Stimulated activated CD8-positive, alpha-beta memory T cell treated with anti-CD3 and anti-CD28 coated beads, Interleukin-15, amount 100 ng/mL, for 1 hour (primary cell): ENCODE measurements around the gene PSAP.

Experiments
- DNase-seq: peaks from one replicate; pipeline ENCODE4 v3.0.0-alpha.2; 2020; ENCODE audit warnings: low read depth

Gene PSAP

DNA sequence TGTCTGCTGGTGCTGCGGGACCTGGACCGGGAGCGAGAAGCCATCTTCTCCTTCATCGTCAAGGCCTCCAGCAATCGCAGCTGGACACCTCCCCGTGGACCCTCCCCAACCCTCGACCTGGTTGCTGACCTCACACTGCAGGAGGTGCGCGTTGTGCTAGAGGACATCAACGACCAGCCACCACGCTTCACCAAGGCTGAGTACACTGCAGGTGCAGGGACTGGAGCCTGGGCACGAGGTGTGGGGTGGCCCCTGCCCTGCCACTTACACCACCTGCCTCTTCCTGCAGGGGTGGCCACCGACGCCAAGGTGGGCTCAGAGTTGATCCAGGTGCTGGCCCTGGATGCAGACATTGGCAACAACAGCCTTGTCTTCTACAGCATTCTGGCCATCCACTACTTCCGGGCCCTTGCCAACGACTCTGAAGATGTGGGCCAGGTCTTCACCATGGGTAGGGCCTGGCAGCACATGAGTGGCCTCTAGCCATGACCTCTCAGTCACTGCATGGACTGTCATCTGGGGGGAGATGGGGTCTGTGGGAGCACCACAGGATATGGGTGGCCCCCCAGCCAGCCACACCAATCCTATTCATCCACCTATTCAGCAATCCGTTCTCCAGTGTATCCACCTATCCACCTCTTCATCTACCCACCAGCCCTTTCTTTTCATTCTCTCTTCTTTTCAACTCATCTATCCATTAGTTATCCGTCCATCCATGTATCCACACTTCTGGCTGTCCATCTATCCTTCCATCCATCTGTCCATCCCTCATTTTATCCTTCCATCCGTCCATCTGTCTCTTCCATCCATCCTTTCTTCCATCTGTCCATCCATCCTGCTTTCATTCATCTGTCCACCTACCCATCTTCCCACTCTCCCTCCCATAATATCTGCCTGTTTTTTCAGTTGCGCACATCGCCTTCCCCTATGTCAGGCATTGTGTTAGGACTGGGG is 43.2 kb downstream of the PSAP start:
- DNase-seq = no peak

DNA sequence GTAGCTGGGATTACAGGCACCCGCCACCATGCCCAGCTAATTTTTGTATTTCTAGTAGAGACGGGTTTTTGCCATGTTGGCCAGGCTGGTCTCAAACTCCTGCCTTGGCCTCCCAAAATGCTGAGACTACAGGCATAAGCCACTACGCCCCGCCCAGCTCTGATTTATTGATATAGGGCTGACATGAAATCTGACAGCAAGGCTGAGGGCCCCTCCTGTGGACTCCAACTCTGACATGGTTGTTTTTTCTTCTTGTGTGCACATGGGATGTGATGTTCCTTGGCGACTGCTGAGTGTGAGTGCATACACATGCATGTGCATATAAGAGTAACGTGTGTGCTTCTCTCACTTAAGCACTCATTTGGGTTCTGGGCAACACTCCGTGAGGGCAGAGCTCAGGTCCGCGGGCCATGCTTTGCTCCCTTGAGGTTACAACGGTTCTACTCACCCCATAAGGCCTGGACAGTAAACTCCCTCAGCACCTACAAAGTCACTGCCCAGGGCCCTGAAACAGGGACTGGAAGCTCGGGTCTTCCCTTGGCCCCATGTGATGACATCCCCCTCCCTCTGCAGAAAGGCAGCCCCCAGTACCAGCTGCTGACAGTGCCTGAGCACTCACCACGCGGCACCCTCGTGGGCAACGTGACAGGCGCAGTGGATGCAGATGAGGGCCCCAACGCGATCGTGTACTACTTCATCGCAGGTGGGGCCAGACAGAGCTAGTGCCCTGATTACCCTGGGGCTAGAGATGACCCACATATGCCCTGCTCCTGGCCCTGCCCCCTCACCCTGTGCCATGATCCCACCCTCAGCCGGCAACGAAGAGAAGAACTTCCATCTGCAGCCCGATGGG is 44.1 kb downstream of the PSAP start:
- DNase-seq = no peak

DNA sequence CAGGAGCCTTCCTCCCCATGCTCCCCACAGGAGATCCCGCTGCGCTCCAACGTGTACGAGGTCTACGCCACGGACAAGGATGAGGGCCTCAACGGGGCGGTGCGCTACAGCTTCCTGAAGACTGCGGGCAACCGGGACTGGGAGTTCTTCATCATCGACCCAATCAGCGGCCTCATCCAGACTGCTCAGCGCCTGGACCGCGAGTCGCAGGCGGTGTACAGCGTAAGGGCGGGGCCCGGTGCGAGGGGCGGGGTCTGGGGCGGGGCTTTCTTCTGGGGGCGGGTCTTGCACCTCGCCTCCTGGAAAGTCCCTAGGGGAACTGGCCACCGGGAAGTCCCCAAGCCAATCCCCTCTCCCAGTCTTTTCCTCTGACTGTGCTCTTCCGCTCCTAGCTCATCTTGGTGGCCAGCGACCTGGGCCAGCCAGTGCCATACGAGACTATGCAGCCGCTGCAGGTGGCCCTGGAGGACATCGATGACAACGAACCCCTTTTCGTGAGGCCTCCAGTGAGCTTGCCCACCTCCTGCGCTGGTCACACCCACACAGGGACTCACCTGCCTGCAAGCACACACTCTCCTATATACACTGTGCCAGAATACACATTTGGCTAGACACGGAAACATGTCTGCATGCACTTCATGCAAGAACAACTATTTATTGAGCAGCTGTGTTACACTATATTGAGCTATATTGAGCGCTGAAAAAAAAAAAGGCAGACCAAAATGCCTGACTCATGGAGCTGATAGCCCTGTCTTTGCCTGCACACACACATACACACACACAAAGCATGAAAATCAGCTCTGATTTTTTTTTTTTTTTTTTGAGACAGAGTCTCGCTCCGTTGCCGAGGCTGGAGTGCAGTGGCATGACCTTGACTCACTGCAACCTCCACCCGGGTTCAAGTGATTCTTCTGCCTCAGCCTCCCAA is 45.0 kb downstream of the PSAP start:
- DNase-seq = no peak

DNA sequence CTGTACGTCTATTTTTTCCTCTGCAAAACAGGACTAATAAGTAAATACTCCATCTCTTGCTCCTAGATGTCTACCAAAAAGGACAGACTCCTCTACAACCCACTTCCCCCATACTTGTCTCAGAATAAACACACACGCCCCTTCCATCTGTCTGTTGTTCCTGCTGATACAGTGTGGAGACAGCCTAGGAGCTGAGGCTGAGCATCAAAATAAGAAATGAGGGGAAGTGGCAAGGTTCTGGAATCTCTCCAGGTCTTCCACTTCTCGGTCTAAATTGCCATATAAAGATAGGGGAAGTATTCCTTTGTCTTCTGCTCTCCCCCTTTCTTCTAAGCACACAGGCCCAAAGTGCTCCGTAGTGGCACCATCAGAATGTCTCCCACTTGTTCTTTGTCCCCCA is 47.0 kb downstream of the PSAP start:
- DNase-seq = no peak

DNA sequence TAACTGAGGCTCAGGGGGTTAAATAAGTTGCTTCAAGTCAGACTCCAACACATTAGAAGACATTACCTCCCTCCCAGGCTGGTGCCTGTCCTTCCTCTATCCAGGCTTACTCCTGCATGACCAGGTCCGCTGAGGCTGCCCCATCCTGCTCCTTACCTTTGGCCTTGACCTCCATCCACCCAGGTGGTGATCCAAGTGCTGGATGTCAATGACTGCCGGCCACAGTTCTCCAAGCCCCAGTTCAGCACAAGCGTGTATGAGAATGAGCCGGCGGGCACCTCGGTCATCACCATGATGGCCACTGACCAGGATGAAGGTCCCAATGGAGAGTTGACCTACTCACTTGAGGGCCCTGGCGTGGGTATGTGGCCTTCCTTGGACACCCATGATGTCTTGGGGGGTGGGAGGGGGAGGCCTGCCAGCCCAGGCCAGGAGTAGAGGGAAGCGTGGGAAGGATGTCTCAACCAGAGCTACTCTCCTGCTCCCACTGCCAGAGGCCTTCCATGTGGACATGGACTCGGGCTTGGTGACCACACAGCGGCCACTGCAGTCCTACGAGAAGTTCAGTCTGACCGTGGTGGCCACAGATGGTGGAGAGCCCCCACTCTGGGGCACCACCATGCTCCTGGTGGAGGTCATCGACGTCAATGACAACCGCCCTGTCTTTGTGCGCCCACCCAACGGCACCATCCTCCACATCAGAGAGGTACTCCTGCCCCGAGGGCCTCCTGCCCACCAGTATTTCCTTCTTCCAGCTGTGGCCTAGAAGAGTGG is 48.1 kb downstream of the PSAP start:
- DNase-seq = no peak

DNA sequence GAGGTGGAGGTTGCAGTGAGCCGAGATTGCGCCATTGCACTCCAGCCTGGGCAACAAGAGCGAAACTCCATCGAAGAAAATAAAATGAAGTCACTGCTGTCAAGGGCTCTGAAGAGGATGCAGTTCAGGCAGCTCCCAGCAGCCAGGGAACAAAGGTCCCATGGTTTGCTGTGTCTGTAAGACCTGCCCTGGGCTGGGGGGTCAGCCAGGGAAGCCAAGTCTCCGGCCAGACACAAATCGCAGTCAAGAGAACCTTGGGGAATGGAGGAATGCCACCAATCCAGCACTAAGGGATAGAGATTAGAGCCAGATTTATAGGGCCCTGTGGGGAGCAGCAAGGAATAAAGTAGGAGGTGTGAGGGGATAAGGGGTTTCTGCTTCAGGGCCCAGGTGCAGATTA is 48.8 kb downstream of the PSAP start:
- DNase-seq = no peak

DNA sequence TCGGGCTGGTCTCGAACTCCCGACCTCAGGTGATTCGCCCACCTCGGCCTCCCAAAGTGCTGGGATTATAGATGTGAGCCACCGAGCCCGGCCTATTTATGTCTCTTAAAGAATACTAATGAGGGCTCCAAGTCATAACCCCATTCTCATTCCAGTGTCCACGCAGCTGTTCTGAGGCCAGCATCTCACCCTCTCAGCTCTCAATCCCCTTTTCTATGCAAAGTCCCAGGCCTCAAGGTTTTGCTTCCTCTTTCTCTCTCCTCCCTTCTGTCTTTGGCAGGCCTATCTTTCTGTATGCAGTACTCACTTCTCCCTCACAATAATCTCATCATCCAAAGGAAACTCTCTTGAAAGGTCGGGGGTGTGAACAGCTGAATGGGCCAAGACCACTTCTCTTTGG is 49.7 kb downstream of the PSAP start:
- DNase-seq = no peak

DNA sequence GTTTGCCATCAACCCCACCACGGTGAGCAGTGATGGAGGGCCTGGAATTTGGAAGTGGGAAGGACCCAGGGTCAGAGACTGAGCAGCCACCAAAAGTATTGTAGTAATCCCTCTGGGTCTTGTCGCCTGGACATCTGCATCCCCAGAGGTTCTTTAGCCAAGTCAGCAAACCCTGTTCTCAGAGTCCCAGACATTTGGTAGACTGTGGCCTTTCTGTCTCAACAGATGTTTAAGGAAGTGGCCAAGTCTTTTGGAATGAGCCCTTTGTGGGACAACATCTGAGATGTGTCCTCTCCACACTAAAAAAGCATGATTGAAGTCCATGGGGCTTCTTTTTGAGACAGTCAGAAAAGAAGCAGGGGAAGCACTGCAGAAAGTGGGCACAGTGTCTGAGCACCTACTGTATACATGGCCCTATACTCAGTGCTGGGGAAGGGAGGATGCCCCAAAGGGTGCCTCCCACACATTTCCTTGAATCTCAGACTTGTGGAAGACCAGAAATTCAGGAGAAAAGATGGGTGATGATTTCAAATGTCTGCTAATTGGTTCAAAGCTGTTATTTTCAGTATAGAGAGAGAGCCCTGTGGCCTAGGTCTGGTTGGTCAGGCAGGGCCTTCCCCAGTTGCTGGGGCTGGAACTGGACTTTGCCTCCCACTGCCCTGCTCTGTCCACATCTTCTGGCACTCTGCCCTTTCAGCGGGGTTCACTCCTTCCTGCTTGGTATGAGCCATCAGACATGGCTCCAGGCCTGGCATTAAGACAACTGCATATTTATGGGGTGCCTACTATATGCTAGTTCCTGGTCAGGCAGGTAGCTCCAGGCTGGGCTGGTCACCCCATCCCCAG is 51.2 kb downstream of the PSAP start:
- DNase-seq = no peak

DNA sequence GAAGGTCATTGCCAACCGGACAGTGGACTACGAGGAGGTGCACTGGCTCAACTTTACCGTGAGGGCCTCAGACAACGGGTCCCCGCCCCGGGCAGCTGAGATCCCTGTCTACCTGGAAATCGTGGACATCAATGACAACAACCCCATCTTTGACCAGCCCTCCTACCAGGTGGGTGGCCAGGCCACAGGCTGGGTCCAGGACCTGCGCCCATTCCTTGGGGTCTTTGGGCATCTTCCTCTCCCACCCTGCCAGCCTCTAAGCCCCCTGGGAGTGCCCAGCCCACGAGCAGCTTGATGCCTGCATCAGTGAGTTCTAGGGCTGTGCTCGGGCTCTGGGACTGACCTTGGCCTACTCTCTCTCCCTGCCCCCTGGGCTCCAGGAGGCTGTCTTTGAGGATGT is 51.9 kb downstream of the PSAP start:
- no peak for DNase-seq

DNA sequence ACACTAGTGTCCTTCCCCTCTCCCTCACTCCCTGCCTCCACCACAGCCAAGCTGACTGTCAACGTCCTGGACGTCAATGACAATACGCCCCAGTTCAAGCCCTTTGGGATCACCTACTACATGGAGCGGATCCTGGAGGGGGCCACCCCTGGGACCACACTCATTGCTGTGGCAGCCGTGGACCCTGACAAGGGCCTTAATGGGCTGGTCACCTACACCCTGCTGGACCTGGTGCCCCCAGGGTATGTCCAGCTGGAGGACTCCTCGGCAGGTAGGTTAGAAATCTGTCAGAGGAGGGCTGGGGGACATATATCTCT is 52.8 kb downstream of the PSAP start:
- no peak for DNase-seq

DNA sequence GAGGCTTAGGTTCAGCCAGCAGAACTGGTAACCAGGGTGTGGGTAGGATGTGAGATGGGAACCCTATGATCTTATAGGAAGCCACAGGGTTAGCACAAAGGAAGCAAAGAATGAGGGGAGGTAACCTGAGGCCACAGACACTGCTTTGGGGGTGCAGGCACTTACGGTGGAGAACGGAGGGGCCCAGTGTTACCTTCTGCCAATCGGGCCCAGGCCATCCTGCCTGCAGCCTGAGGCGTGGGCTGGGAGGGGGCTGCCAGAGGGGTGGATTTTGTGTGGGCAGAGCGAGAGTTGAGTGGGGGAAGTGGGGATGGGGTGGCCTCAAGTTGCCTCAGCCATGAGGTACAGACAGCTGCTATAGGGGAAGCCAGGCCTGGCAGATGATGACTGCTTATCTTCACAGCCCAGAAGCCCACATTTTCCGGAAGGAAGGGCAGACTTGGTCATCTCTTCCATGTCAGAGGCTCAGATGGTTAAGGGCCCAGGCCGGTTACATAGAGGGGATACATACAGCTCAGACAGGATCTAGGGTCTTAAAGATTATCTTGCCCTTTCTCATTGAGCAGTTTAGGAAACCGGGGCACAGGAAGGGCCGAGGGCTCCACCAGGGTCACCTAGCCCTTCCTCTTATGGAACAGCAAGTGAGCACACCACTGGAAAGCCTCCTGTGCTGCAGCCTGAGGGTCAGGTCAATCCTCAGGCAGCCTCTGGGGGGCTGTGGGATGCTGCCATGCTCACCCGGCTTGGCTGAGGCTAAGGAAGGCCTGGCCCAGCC is 53.3 kb downstream of the PSAP start:
- no peak for DNase-seq

DNA sequence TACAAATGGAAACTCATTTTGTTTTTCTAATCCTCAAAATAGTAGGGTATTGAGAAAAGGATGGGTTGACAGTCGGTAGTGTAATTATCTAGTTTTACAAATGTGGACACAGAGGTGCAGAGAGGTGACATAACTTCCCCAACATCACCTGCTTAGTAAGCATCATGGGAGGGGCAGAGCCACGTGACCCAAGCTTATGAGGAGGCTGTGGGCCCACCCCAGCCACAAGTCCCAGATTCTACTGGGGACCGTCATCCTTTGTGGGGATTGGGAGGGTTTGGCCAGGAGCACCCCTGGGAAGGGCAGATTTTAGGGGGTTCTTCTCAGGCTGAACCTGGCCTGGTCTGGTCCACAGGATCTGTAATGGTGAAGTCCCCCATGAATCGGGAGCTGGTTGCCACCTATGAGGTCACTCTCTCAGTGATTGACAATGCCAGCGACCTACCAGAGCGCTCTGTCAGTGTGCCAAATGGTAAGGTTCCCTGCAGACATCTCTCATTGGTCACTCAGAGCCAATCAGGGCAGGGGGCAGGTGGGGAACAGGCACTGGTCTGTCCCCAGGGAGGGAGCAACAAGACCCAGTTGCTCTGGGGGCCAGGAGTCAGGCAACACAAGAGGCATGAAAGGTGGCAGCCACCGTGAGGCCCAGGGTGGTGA is 54.2 kb downstream of the PSAP start:
- no peak for DNase-seq

DNA sequence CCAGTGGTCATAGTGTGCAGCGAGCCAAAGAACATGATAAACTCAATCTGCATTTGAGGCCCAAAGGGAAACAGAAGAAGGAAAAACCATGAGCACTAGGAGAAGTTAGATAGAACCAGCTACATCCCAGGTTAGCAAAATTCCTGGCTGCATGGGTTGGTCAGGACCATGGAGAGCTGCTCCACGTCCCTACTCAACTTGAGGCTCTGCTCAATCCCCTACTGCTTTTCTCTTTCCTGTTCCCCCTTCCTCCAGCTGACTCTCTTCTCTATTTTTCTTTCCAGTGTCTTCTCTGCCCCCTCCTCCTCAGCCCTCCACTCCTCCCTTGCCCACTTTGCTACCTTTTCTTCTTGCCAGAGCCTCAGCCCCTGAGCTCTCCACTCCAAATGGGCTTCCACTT is 55.8 kb downstream of the PSAP start:
- DNase-seq = no peak

DNA sequence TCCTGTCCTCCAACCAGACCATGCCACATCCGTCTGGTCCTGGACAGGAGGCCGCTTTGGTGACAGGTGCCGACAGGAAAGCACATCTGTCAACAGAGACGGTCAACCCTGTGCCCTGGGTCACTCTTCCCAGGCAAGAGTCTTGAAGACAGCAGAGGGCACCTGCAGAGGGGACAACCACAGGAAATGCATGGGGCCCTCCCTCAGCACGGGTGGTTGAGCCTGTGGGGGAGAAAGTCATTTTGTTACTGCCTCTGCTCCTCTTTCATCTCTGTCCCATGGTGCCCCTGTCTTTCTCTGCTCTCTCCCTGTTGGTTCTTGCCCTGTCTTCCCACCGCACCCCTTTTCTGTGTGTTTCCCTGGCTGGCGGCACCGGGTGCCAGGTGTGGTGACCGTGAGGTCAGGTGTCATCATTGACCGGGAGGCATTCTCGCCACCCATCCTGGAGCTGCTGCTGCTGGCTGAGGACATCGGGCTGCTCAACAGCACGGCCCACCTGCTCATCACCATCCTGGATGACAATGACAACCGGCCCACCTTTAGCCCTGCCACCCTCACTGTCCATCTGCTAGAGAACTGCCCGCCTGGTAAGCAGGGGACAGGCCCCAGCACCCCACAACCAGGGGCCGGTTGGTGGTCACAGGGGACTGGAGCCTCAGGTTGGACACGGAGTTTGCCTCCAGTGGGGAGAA is 60.2 kb downstream of the PSAP start:
- no peak for DNase-seq

DNA sequence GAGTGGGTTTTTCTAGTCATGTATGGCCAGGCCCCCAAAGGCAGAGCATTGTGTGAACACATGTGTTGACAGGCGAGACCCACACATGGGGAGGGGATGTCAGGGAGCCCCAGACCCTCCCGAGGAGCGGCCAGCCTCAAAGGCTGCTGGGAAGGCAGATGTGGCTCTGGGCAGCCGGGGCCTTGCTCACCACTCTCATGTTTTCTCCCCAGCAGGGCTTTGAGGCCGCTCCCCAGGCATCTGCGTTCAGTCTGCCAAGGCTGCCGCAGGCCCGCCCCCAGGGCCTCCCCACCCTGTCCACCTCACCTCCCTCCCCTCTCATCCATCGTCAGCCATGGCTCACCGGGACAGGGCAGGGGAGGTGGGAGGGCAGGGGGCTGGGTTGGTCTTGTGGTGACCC is 61.2 kb downstream of the PSAP start:
- no peak for DNase-seq

DNA sequence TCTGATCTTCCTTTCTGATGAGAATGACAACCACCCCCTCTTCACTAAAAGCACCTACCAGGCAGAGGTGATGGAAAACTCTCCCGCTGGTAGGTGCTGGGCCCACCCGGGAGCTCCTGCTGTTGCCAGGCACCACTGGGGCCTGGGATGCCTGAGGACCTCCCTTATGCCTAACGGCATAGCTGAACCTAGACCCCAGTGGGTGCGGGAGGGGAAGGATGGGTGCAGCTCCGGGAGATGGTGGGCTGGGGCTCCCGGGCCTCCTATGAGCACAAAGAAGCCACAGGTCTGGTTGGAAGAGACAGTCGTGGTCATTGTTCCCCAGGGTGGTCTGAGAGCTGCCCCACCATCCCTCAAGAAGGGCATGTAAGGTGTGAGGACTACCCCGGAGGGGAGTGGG is 62.1 kb downstream of the PSAP start:
- DNase-seq = no peak

DNA sequence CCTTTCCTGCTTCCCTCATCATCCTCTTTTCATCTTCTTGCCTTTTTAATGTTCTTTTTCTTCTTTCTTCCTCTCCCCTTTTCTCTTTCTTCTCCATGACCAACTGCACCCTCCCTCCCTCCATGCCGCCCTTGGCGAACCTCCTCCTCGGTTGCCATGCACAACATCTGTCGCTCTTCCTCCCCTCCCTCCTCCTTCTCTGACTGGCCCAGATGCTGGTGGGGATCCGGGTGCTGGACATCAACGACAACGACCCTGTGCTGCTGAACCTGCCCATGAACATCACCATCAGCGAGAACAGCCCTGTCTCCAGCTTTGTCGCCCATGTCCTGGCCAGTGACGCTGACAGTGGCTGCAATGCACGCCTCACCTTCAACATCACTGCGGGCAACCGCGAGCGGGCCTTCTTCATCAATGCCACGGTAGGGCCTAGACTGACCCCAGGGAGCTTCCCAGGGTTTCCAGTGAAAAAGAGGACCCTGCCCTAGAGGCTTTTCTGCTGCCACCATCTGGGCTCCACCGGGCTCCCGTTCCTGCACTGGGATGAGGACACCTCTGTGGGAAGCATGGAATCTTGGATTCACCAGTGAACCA is 66.3 kb downstream of the PSAP start:
- no peak for DNase-seq
